ENCODE measurements around the gene MGLL.

- TF ChIP-seq GATA2 (IDR thresholded peaks at IDR 0.05; ENCODE audit: low read depth, low read length) (no peak), GATA3 (IDR thresholded peaks at IDR 0.05; ENCODE audit: low read depth, low read length) (no peak)
Observed at GRCh38 chr3:127787071-127787490, 35.2 kb downstream of the MGLL start.
